HG03280 (cell line): Measurements from ENCODE around the gene IMPG1.
"Not testable (repeated sequence)": the region's sequence is repeated elsewhere in the genome, so short reads cannot be mapped to it uniquely, and the experiment has no call there.

Source experiments
- ATAC-seq: cut with Tn5 transposase; IDR thresholded peaks from one replicate; pipeline ENCODE4 v1.9.1; 2021; ENCODE audit warnings: mild to moderate bottlenecking, moderate library complexity; ENCODE audit not compliant: unreplicated experiment

The IMPG1 gene

GRCh38 chr6:75947935-75948334 lies 124.5 kb downstream of the IMPG1 start:
- no peak for ATAC-seq

- no peak for ATAC-seq
Measured at GRCh38 chr6:75946146-75946831, 126.2 kb downstream of the IMPG1 start.

- ATAC-seq = no peak
Measured at GRCh38 chr6:75943381-75943780, 129.1 kb downstream of the IMPG1 start.

- ATAC-seq = no peak
Measured at GRCh38 chr6:75941509-75941908, 131.0 kb downstream of the IMPG1 start.

- no peak for ATAC-seq
Measured at GRCh38 chr6:75940564-75940963, 131.9 kb downstream of the IMPG1 start.

GRCh38 chr6:75937846-75938245 lies 134.6 kb downstream of the IMPG1 start:
- ATAC-seq = no peak

- ATAC-seq = no peak
Measured at GRCh38 chr6:75936682-75937081, 135.8 kb downstream of the IMPG1 start.

- peak; percentile 16 for ATAC-seq
Measured at GRCh38 chr6:75935473-75935793, 137.0 kb downstream of the IMPG1 start.

- peak; percentile 50 for ATAC-seq
Measured at GRCh38 chr6:75934643-75935472, 137.6 kb downstream of the IMPG1 start.

- ATAC-seq = no peak
Measured at GRCh38 chr6:75933387-75933975, 139.0 kb downstream of the IMPG1 start.

GRCh38 chr6:75932067-75932466 lies 140.4 kb downstream of the IMPG1 start:
- peak; percentile 56 for ATAC-seq

- no peak for ATAC-seq
Measured at GRCh38 chr6:75931011-75931680, 141.3 kb downstream of the IMPG1 start.

GRCh38 chr6:75926293-75927168 lies 145.9 kb downstream of the IMPG1 start:
- peak; percentile 80 for ATAC-seq

- no peak for ATAC-seq
Measured at GRCh38 chr6:75922226-75922625, 150.2 kb downstream of the IMPG1 start.

GRCh38 chr6:75913040-75913439 lies 159.4 kb downstream of the IMPG1 start:
- ATAC-seq = no peak

GRCh38 chr6:75907444-75907843 lies 165.0 kb downstream of the IMPG1 start:
- ATAC-seq = no peak

GRCh38 chr6:75906871-75907270 lies 165.6 kb downstream of the IMPG1 start:
- ATAC-seq = no peak

GRCh38 chr6:75905129-75905528 lies 167.3 kb downstream of the IMPG1 start:
- ATAC-seq = not testable (repeated sequence)

GRCh38 chr6:75900216-75900615 lies 172.2 kb downstream of the IMPG1 start:
- not testable (repeated sequence) for ATAC-seq

- no peak for ATAC-seq
Measured at GRCh38 chr6:75896526-75896925, 175.9 kb downstream of the IMPG1 start.

- ATAC-seq = no peak
Measured at GRCh38 chr6:75893776-75894152, 178.7 kb downstream of the IMPG1 start.
